ENCODE data around the gene KSR2.

- TF ChIP-seq POLR2AphosphoS5 (IDR thresholded peaks at IDR 0.05) (no peak), CTCF (IDR thresholded peaks at IDR 0.05) (no peak)
Observed at GRCh38 chr12:117825827-117826226, 143.0 kb downstream of the KSR2 start.
